Parathyroid adenoma (tissue), 2 donors: ENCODE data around the gene PHLDB2.

ENCODE experiments used
- H2AFZ ChIP-seq: fragments of 300-600 bp; sonication (generic); one replicate; pipeline ENCODE4 v1.7.0; 2017; ENCODE audit warnings: antibody characterized with exemption, mild to moderate bottlenecking
- H3K27ac ChIP-seq: fragments of 300-600 bp; sonication (generic); one replicate; pipeline ENCODE4 v1.7.0; 2017
- H3K27me3 ChIP-seq: fragments of 300-600 bp; sonication (generic); one replicate; pipeline ENCODE4 v1.7.0; 2017; ENCODE audit warnings: low read length; ENCODE audit not compliant: control insufficient read depth, insufficient read depth
- H3K36me3 ChIP-seq: fragments of 300-600 bp; sonication (generic); one replicate; pipeline ENCODE4 v1.7.0; 2017; ENCODE audit warnings: low read length; ENCODE audit not compliant: control insufficient read depth, insufficient read depth
- H3K4me1 ChIP-seq: fragments of 300-600 bp; sonication (generic); one replicate; pipeline ENCODE4 v1.7.0; 2017; ENCODE audit warnings: control low read depth
- H3K4me2 ChIP-seq: fragments of 300-600 bp; sonication (generic); one replicate; pipeline ENCODE4 v1.7.0; 2017; ENCODE audit warnings: low read length
- H3K4me3 ChIP-seq: fragments of 300-600 bp; sonication (generic); one replicate; pipeline ENCODE4 v1.7.0; 2017; ENCODE audit warnings: low read depth, low read length
- H3K79me2 ChIP-seq: fragments of 300-600 bp; sonication (generic); one replicate; pipeline ENCODE4 v1.7.0; 2017; ENCODE audit warnings: control low read depth
- H3K9ac ChIP-seq: fragments of 300-600 bp; sonication (generic); one replicate; pipeline ENCODE4 v1.7.0; 2017; ENCODE audit warnings: mild to moderate bottlenecking
- H3K9me3 ChIP-seq: fragments of 300-600 bp; sonication (generic); one replicate; pipeline ENCODE4 v1.7.0; 2017; ENCODE audit warnings: low read length; ENCODE audit not compliant: control insufficient read depth
- TF ChIP-seq, protein P1 (sequence below): fragments of 300-600 bp; sonication (generic); IDR thresholded peaks from one replicate; pipeline ENCODE4 v1.7.0; 2017; ENCODE audit warnings: antibody characterized with exemption, mild to moderate bottlenecking
- donor health status: primary hyperparathyroidism.

PHLDB2 gene

DNA sequence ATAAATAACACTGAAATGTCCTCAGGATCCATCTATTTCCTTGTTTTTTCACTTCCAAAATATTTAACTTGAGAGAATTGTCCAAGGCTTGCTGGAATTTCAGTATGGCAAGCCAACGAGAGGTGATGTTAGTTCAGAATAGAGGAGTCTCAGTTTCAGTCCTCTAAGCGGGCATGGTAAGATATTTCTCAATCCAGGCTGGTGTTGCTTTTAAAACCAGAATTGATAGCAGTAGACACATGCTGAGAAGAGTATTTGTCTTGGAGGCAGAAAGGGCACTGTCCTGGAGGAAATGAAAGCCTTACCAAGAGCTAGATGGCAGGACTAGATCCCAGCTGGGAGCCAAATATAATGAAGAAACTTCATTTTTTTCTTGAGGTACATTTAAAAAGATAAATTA lies 23.1 kb downstream of the PHLDB2 start:
- Histone ChIP-seq H3K9me3 (peaks cover 3% of the 10 kb centered on the region), H3K4me1 (no peaks in the 10 kb centered on the region), H2AFZ (no peak overlapping the region), H3K36me3 (no peaks in the 10 kb centered on the region), H3K79me2 (no peaks in the 10 kb centered on the region), H3K27ac (no peak overlapping the region), H3K9ac (no peak overlapping the region), H3K27me3 (no peaks in the 10 kb centered on the region), H3K4me3 (no peak overlapping the region), H3K4me2 (no peak overlapping the region)
- TF ChIP-seq, protein P1, sequence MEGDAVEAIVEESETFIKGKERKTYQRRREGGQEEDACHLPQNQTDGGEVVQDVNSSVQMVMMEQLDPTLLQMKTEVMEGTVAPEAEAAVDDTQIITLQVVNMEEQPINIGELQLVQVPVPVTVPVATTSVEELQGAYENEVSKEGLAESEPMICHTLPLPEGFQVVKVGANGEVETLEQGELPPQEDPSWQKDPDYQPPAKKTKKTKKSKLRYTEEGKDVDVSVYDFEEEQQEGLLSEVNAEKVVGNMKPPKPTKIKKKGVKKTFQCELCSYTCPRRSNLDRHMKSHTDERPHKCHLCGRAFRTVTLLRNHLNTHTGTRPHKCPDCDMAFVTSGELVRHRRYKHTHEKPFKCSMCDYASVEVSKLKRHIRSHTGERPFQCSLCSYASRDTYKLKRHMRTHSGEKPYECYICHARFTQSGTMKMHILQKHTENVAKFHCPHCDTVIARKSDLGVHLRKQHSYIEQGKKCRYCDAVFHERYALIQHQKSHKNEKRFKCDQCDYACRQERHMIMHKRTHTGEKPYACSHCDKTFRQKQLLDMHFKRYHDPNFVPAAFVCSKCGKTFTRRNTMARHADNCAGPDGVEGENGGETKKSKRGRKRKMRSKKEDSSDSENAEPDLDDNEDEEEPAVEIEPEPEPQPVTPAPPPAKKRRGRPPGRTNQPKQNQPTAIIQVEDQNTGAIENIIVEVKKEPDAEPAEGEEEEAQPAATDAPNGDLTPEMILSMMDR = no peak

DNA sequence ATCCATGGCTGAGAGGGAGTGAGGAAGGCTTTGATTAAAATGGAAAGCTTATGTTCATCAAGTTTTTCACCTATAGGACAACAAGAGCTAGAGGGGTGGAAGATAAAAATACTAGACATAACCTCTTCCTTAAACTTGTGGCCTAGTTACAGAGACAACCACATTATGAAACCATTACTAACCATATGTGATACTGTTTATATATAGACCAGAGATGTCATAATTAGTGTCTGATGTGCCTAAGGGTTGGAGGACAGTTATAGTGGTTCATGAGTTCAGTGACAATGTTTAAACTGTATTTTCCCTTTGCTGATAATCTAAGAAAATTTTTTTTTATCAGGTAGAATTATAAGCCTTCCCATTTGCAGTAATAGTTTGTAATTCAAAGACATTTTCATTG lies 23.7 kb downstream of the PHLDB2 start:
- Histone ChIP-seq H3K79me2 (no peaks in the 10 kb centered on the region), H3K27ac (no peak overlapping the region), H2AFZ (no peak overlapping the region), H3K9ac (no peak overlapping the region), H3K4me1 (no peaks in the 10 kb centered on the region), H3K4me3 (no peak overlapping the region), H3K27me3 (no peaks in the 10 kb centered on the region), H3K36me3 (no peaks in the 10 kb centered on the region), H3K9me3 (peaks cover 3% of the 10 kb centered on the region), H3K4me2 (no peak overlapping the region)
- TF ChIP-seq, protein P1 = no peak

DNA sequence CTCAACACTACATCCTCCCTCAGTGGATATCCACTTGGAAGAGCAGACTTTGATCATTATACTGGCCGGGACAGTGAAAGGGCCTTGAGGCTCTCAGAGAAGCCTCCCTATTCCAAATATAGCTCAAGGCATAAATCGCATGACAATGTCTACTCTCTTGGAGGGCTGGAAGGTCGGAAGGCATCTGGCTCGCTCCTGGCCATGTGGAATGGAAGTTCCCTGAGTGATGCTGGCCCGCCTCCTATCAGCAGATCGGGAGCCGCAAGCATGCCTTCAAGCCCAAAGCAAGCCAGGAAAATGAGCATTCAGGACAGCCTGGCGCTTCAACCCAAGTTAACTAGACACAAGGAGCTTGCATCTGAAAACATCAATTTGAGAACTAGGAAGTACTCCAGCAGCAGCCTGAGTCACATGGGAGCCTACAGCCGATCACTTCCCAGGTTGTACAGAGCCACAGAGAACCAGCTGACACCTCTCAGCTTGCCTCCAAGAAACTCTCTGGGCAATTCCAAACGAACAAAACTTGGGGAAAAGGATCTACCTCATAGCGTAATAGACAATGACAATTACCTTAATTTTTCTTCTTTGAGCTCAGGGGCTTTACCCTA lies 25.4 kb downstream of the PHLDB2 start:
- Histone ChIP-seq H3K36me3 (no peaks in the 10 kb centered on the region), H3K9me3 (peaks cover 3% of the 10 kb centered on the region), H3K27me3 (no peaks in the 10 kb centered on the region), H3K79me2 (no peaks in the 10 kb centered on the region), H3K4me3 (no peak overlapping the region), H3K4me1 (no peaks in the 10 kb centered on the region), H3K9ac (no peak overlapping the region), H2AFZ (no peak overlapping the region), H3K4me2 (no peak overlapping the region), H3K27ac (no peak overlapping the region)
- TF ChIP-seq, protein P1 = no peak

DNA sequence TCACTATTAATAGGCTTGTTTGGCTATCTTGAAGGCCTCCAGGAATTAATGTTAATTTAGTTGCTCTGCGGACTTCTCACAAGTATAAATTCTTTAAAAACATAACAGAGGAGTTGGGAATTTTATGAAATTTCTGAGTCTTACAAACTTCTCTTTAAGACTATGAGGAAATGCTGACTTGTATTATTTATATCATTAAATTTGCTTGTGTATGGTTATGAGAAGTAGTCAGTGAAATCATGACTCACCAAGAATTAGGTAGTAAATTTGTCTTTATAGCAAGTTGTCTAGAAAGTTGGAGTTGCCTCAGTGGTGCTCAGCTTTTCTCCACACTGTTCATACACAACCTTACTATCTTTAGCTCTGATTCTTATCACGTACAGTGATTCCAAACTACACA lies 26.5 kb downstream of the PHLDB2 start:
- Histone ChIP-seq H3K27ac (no peak overlapping the region), H3K4me2 (no peak overlapping the region), H3K36me3 (no peaks in the 10 kb centered on the region), H3K4me1 (no peaks in the 10 kb centered on the region), H3K9me3 (peaks cover 3% of the 10 kb centered on the region), H3K4me3 (no peak overlapping the region), H3K79me2 (no peaks in the 10 kb centered on the region), H3K27me3 (no peaks in the 10 kb centered on the region), H2AFZ (no peak overlapping the region), H3K9ac (no peak overlapping the region)
- TF ChIP-seq, protein P1 = no peak

DNA sequence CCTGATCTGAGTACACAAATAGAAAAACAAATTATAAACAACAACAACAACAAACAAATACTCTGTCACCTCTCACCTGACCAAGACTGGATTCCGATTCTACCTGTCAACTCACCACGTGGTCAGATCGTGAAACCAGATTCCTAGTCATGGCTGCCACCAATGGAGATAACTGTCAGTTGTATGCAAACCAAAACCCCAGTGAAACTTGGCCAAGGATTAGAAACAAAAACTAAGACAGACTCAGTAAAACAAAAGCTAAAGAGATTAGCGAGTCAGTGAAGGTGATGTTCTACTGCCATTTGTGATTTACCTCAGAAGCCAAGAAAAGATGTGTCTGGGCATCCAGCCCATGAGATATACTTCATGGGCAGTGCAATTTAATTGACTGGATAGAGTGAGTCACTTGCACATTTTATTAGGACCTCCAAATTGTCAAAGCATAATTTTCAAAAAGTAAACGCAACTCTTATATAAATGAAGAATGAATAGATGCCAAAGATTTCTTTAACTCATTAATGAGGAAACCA lies 31.1 kb downstream of the PHLDB2 start:
- Histone ChIP-seq H3K27me3 (no peaks in the 10 kb centered on the region), H3K4me3 (no peak overlapping the region), H3K79me2 (no peaks in the 10 kb centered on the region), H2AFZ (no peak overlapping the region), H3K36me3 (no peaks in the 10 kb centered on the region), H3K4me2 (no peak overlapping the region), H3K27ac (no peak overlapping the region), H3K9me3 (no peaks in the 10 kb centered on the region), H3K4me1 (no peaks in the 10 kb centered on the region), H3K9ac (no peak overlapping the region)
- TF ChIP-seq, protein P1 = no peak
